Stimulated activated CD4-positive, alpha-beta T cell treated with anti-CD3 and anti-CD28 coated beads, TNF-alpha, amount 100 ng/mL, for 1 hour (primary cell): ENCODE results near the gene CLASP1.

Experiments
- DNase-seq, 3 donors: peaks; one replicate each; pipeline ENCODE4 v3.0.0-alpha.2; 2020; ENCODE audit warnings: low read depth in 3 of 3, low spot score in 1 of 3

The CLASP1 gene

DNA sequence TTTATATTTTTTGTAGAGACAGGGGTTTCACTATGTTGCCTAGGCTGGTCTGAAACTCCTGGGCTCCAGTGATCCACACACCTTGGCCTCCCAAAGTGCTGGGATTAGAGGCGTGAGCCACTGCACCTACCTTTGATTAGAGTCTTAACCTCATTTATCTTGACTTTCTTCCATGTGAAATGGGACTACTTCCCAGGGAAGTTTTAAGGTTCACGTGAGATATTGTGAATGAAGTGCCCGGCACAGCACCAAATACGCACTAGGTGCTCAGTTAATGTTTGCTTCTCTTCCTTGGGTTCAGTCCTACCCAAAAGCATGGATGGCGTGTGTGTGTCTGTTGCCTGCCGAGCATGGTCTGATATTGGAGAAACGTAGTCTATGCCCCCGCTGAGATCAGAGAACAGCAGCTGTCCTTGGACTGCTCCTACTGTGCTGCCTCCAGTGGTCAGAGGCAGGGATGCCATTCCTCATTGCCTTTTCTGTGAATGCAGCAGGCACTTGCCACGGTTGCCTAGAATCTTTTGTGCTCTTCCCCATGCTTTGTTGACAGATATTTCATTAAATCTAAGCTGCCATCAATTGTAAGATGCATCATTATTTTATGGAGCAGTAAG is 351.9 kb downstream of the CLASP1 start:
- DNase-seq, result no peak

DNA sequence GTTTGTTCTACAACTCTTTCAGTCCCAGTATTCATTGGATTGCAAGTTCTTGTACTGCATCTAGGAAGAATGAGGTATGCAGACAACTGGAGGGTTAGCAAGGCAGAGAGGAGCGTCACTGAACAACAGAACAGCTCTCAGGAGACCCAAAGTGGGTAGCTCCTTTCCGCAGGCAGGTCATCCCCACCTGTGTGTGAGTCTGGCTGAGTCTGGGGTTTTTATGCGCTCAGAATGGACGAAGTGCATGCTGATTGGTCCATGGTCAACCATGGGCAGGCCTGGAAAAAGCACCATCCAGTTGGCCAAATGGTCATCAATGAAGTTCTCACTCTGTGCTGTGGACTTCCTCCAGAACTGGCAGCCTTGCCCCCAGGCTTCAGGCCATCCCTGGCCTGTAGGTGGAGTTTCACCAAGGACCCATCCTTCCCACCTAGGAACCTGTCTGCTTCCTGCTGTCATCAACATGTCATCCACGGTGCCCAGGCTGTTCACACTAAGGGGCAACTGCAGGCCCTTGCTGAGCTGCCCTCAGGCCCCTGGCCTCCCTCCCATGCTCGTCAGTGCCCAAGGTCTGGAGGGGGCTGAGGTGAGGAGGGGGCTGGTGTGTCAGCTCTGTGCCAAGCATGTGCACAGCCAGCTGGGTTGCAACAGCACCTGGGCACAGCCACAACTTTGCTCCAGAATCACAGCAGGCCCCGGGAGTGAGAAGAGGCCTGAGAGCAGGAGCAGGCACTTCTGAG is 353.2 kb downstream of the CLASP1 start:
- DNase-seq, result no peak

DNA sequence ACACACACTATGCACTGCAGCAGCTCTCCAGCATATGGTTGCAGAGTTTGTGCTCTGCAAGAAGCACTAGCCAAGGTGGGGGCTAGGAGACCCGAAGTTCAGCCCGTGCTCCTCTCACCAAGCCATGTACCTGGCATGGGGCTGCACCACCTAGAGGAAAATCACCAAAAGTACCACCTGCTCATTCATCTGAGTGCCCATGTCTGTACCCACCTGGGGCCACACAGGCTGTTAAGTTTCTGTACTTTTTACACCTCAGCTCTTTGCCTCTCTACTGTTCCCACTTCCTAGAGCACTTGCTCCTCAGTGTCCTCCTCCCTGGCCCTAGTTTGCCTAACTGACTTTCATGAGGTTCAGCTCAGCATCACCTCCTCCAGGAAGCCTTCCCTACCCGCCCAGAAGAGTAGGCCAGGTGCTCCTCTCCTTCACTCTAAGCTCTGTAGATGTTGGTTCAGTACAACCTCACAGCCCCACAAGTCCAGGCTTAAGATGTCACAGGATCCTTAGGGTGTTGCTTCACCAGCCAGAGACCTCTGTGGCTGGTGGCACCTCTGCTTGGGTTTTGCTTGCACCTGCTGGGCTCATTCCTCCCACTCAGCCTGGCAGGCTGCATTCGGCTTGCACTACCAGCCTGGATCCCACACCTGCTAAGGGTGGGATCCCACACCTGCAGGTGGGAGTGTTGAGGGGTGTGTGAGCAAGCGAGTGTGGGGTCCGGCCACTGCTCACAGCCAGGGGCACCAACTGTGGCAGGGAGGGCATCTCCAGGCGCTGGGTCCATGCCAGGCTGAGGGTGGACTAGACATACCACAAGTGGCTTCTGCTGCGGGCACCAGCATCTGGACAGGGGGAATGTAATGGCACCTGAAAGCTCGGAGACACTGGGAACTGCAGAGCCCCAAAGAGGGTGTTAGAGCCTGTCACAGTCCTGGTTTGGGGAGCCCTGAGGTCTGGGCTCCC is 354.1 kb downstream of the CLASP1 start:
- DNase-seq, result no peak

DNA sequence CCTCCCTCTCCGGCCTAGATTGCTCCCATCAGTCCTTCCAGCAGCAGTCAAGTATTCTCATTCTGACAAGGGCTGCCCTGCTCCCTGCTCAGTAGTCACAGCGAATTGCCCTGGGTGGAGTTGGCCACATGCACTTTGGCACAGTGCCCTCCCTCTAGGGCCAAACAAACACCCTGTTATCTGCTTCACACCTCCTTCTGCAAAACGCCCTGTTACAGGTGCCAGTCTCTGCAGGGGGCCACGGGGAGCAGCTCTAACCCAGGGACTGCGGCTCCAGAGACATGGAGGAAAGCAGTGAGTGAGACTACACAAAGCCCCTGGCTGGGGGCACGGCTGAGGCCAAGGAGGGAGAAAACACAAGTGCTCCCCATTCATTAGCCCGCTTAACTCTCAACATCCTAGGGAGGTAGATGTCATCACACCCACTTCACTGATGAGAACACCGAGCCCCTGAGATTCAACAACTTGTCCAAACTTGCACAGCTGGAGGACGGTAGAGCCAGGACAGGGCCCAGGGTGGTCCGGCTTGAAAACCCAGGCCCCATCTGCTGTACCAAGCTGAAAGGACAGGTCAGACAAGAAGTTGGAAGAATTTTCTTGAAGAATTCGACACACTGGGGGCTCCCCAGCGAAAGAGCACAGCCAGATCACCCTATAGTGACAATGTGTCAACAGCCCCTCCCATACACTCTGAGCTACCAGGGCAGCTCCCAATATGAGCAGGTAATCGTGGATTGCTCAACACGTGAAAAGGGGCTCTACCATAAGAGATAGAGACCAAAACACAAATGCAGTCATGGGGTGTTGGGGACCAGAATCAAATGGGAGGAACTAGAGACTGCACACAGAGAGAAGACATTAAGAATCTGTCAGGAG is 355.6 kb downstream of the CLASP1 start:
- no peak for DNase-seq

DNA sequence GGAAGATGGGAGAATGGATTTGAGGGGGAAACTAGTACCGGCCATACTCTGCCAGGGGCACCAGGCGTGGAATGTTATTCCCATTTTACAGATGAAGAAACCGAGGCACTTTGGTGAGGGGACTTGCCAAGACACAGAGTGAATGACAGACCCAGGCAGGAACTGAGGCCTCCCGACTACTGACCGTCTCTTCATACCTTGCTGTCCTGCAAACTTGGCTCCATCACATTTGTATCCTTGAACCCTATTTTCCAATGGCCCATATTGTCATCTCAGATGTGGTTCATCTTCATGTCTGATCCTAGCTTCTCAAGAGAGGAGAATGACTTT is 358.0 kb downstream of the CLASP1 start:
- no peak for DNase-seq

DNA sequence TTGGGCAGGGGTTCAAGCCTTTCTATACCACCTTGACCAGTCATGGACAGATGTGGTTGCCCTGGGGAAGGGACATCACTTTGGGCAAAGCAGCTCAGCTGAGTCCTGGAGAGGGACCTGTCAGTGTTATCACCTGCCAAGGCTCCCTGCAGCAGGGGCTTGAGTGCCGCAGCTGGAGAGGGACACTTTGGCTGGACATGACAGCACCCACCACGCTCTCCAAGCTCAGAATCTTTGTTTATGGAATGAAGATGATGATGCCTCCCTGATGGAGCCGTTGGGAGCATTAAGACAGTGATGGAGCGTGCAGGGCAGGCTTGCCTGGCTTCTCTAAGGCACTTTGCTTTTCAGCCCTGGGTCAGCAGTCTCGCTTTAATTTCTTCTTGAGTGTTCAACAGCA is 360.0 kb downstream of the CLASP1 start:
- no peak for DNase-seq

DNA sequence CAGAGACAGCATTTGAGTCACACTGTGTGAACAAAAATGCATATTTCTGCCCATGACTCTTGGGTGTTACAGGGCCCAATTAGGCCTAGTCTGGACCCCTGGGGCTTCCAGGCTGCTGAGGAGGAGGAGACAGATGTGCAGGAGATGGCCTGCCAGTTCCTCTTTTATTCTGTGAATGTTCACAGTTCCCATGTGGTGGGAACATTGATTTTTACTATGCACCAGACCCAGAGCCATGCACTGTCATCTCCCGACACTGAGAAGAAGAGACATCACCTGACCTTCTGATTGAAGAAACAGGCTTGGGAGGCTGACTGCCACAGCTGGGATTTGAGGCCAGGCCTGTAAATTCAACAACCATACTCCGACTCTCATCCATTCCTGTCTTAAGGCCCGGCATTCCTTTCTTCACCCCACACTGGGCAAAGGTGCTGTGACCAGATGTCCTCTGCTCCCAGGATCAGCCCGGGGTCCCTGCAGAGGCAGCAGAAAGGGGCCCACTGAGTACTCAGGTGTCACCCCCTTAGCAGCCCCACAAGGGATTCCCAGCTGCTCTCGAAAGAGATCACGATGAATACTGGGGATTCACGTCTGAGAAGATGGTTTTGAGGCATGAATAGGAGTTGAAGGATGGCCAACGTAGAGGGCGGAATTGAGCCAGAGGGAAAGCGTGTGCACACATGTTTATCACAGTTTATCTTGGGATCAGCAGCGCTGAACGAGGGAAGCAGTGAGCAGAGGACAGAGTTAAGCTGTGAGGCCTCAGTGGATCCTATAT is 360.6 kb downstream of the CLASP1 start:
- no peak for DNase-seq

DNA sequence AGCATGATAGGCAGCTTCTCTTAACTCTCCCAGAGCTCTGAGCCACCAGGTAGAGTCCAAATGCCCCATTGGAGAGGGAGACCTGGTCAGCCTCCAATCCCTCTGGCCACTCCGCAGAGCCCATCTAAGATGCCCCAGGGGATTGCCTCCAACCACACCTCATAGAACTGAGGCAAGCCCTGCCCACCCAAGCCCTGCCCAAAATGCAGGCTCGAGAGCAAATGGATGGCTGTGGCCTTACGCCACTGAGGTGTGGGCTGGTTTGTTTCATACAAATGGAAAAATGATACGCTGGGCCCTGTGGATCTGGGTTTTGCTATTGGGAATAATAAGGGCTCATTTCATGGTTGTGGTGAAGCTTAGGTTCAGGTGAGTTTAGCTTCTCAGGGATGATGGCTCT is 361.3 kb downstream of the CLASP1 start:
- DNase-seq, result no peak
